GM21576 (cell line): ENCODE results near the gene ZFP1.
"Not testable (repeated sequence)": the region's sequence is repeated elsewhere in the genome, so short reads cannot be mapped to it uniquely, and the experiment has no call there.

Experiments
- ATAC-seq: cut with Tn5 transposase; IDR thresholded peaks from one replicate; pipeline ENCODE4 v1.9.1; 2021; ENCODE audit warnings: mild to moderate bottlenecking, moderate library complexity; ENCODE audit not compliant: unreplicated experiment

The ZFP1 gene

GRCh38 chr16:75112734-75113491 lies 35.4 kb upstream of the ZFP1 start:
- ATAC-seq: no peak

- no peak for ATAC-seq
Observed at GRCh38 chr16:75113541-75114121, 34.7 kb upstream of the ZFP1 start.

GRCh38 chr16:75114179-75114945 lies 34.0 kb upstream of the ZFP1 start:
- no peak for ATAC-seq

- no peak for ATAC-seq
Observed at GRCh38 chr16:75114946-75115825, 33.1 kb upstream of the ZFP1 start.

GRCh38 chr16:75116081-75116910 lies 32.0 kb upstream of the ZFP1 start, which contains the start of gene LDHD:
TSS of gene LDHD (minus strand) at chr16:75116780. CDS start at chr16:75116720, 60 bp downstream.
- ATAC-seq: no peak

GRCh38 chr16:75116911-75117245 lies 31.4 kb upstream of the ZFP1 start:
- ATAC-seq: no peak

- no peak for ATAC-seq
Observed at GRCh38 chr16:75118943-75119539, 29.3 kb upstream of the ZFP1 start.

GRCh38 chr16:75120253-75120652 lies 28.1 kb upstream of the ZFP1 start:
- no peak for ATAC-seq

- ATAC-seq: no peak
Observed at GRCh38 chr16:75121949-75122568, 26.3 kb upstream of the ZFP1 start.

- ATAC-seq: no peak
Observed at GRCh38 chr16:75122609-75123008, 25.7 kb upstream of the ZFP1 start.

- ATAC-seq: no peak
Observed at GRCh38 chr16:75127713-75128415, 20.5 kb upstream of the ZFP1 start.

- not testable (repeated sequence) for ATAC-seq
Observed at GRCh38 chr16:75129421-75130149, 18.7 kb upstream of the ZFP1 start.

GRCh38 chr16:75130150-75130771 lies 18.1 kb upstream of the ZFP1 start:
- no peak for ATAC-seq

- ATAC-seq: no peak
Observed at GRCh38 chr16:75131081-75131480, 17.2 kb upstream of the ZFP1 start.

GRCh38 chr16:75138233-75138632 lies 10.1 kb upstream of the ZFP1 start:
- ATAC-seq: no peak

GRCh38 chr16:75138636-75139035 lies 9.7 kb upstream of the ZFP1 start:
- ATAC-seq: no peak

- no peak for ATAC-seq
Observed at GRCh38 chr16:75139498-75139897, 8.8 kb upstream of the ZFP1 start.

GRCh38 chr16:75143941-75144340 lies 4.4 kb upstream of the ZFP1 start:
- no peak for ATAC-seq
